ENCODE data around the gene ARFGAP1. TPM values are rescaled to one million over a fixed set of nuclear protein-coding genes. Genes with fewer than 3 reads are reported as not detected.

The ARFGAP1 gene
- total RNA-seq, 2 donors from 2014 or later, result 77.2 to 108 TPM

- Mint-ChIP-seq H3K27ac (no peak overlapping the region), H3K9me3 (no peaks in the 10 kb centered on the region), H3K36me3 (no peaks in the 10 kb centered on the region)
- DNase-seq (ENCODE audit: low spot score in 2 of 2) (no peak), ATAC-seq (no peak)
These were observed 4.9 kb upstream of the ARFGAP1 start for GRCh38 chr20:63267691-63268090.

- no peaks in the 10 kb centered on the region for H3K9me3 Mint-ChIP-seq
- H3K36me3 Mint-ChIP-seq, result peaks cover 2% of the 10 kb centered on the region in 2 donors
- no peak for ATAC-seq
- H3K27ac Mint-ChIP-seq, result no peak overlapping the region
- DNase-seq (ENCODE audit: low spot score in 2 of 2), result no peak
These were observed 4.4 kb upstream of the ARFGAP1 start for GRCh38 chr20:63268256-63268655.

- DNase-seq (ENCODE audit: low spot score in 2 of 2) (no peak), ATAC-seq (no peak)
- peaks cover 8% of the 10 kb centered on the region in 2 donors for H3K36me3 Mint-ChIP-seq
- H3K27ac Mint-ChIP-seq, result no peak overlapping the region
- H3K9me3 Mint-ChIP-seq, result no peaks in the 10 kb centered on the region
These were observed 3.8 kb upstream of the ARFGAP1 start for GRCh38 chr20:63268671-63269439.

GRCh38 chr20:63269724-63270123 lies 2.9 kb upstream of the ARFGAP1 start:
- H3K27ac Mint-ChIP-seq, result no peak overlapping the region
- DNase-seq (ENCODE audit: low spot score in 2 of 2), result no peak
- no peak for ATAC-seq
- H3K36me3 Mint-ChIP-seq, result peaks cover 8 to 9% of the 10 kb centered on the region in 2 donors
- H3K9me3 Mint-ChIP-seq, result no peaks in the 10 kb centered on the region

- ATAC-seq (no peak), DNase-seq (ENCODE audit: low spot score in 2 of 2) (no peak)
- H3K9me3 Mint-ChIP-seq, result no peaks in the 10 kb centered on the region
- H3K27ac Mint-ChIP-seq, result no peak overlapping the region
- H3K36me3 Mint-ChIP-seq, result peaks cover 8 to 9% of the 10 kb centered on the region in 2 donors
These were observed 1.8 kb upstream of the ARFGAP1 start for GRCh38 chr20:63270606-63271325.

GRCh38 chr20:63273059-63273579 lies 506 bp downstream of the ARFGAP1 start:
- no peak for ATAC-seq
- DNase-seq (ENCODE audit: low spot score in 2 of 2), result no peak
- H3K27ac Mint-ChIP-seq, result peak overlapping the region; percentile 92 to 99
- H3K36me3 Mint-ChIP-seq, result peaks cover 8 to 9% of the 10 kb centered on the region in 2 donors
- no peaks in the 10 kb centered on the region for H3K9me3 Mint-ChIP-seq

- Mint-ChIP-seq H3K9me3 (no peaks in the 10 kb centered on the region), H3K36me3 (peaks cover 8 to 9% of the 10 kb centered on the region in 2 donors), H3K27ac (peak overlapping the region; percentile 92 to 99)
- ATAC-seq (no peak), DNase-seq (ENCODE audit: low spot score in 2 of 2) (no peak)
These were observed 1.2 kb downstream of the ARFGAP1 start for GRCh38 chr20:63273635-63274380.

- peak overlapping the region in 1 of 2 donors; percentile 72 for H3K27ac Mint-ChIP-seq
- ATAC-seq (no peak), DNase-seq (ENCODE audit: low spot score in 2 of 2) (no peak)
- peaks cover 8 to 9% of the 10 kb centered on the region in 2 donors for H3K36me3 Mint-ChIP-seq
- no peaks in the 10 kb centered on the region for H3K9me3 Mint-ChIP-seq
These were observed 2.0 kb downstream of the ARFGAP1 start for GRCh38 chr20:63274381-63275228.

- ATAC-seq, result no peak
- H3K9me3 Mint-ChIP-seq, result no peaks in the 10 kb centered on the region
- peaks cover 8 to 9% of the 10 kb centered on the region in 2 donors for H3K36me3 Mint-ChIP-seq
- no peak overlapping the region for H3K27ac Mint-ChIP-seq
- no peak for DNase-seq (ENCODE audit: low spot score in 2 of 2)
These were observed 3.2 kb downstream of the ARFGAP1 start for GRCh38 chr20:63275825-63276224.

GRCh38 chr20:63276956-63277355 lies 4.3 kb downstream of the ARFGAP1 start:
- Mint-ChIP-seq H3K27ac (peak overlapping the region in 1 of 2 donors; percentile 40), H3K36me3 (peaks cover 8 to 9% of the 10 kb centered on the region in 2 donors), H3K9me3 (no peaks in the 10 kb centered on the region)
- DNase-seq (ENCODE audit: low spot score in 2 of 2), result no peak
- no peak for ATAC-seq

- H3K27ac Mint-ChIP-seq, result no peak overlapping the region
- no peaks in the 10 kb centered on the region for H3K9me3 Mint-ChIP-seq
- ATAC-seq, result no peak
- no peak for DNase-seq (ENCODE audit: low spot score in 2 of 2)
- peaks cover 8 to 9% of the 10 kb centered on the region in 2 donors for H3K36me3 Mint-ChIP-seq
These were observed 5.1 kb downstream of the ARFGAP1 start for GRCh38 chr20:63277466-63278272.

GRCh38 chr20:63278661-63279060 lies 6.0 kb downstream of the ARFGAP1 start:
- DNase-seq (ENCODE audit: low spot score in 2 of 2), result no peak
- H3K36me3 Mint-ChIP-seq, result peaks cover 2% of the 10 kb centered on the region in 2 donors
- no peak overlapping the region for H3K27ac Mint-ChIP-seq
- H3K9me3 Mint-ChIP-seq, result no peaks in the 10 kb centered on the region
- no peak for ATAC-seq

GRCh38 chr20:63279931-63280330 lies 7.3 kb downstream of the ARFGAP1 start:
- no peak overlapping the region for H3K27ac Mint-ChIP-seq
- no peak for ATAC-seq
- H3K9me3 Mint-ChIP-seq, result no peaks in the 10 kb centered on the region
- DNase-seq (ENCODE audit: low spot score in 2 of 2), result no peak
- H3K36me3 Mint-ChIP-seq, result no peaks in the 10 kb centered on the region

GRCh38 chr20:63280371-63280770 lies 7.8 kb downstream of the ARFGAP1 start:
- DNase-seq (ENCODE audit: low spot score in 2 of 2) (no peak), ATAC-seq (no peak)
- H3K9me3 Mint-ChIP-seq, result no peaks in the 10 kb centered on the region
- H3K27ac Mint-ChIP-seq, result peak overlapping the region in 1 of 2 donors; percentile 88
- H3K36me3 Mint-ChIP-seq, result no peaks in the 10 kb centered on the region

GRCh38 chr20:63280929-63281545 lies 8.4 kb downstream of the ARFGAP1 start:
- peak overlapping the region in 1 of 2 donors; percentile 88 for H3K27ac Mint-ChIP-seq
- no peak for ATAC-seq
- no peak for DNase-seq (ENCODE audit: low spot score in 2 of 2)
- H3K36me3 Mint-ChIP-seq, result no peaks in the 10 kb centered on the region
- H3K9me3 Mint-ChIP-seq, result no peaks in the 10 kb centered on the region
